ENCODE results near the gene ZNF804A. TPM values are rescaled to one million over a fixed set of nuclear protein-coding genes. Genes with fewer than 3 reads are reported as not detected.

The ZNF804A gene
- total RNA-seq, 2 experiments from 2014 or later: not detected

DNA sequence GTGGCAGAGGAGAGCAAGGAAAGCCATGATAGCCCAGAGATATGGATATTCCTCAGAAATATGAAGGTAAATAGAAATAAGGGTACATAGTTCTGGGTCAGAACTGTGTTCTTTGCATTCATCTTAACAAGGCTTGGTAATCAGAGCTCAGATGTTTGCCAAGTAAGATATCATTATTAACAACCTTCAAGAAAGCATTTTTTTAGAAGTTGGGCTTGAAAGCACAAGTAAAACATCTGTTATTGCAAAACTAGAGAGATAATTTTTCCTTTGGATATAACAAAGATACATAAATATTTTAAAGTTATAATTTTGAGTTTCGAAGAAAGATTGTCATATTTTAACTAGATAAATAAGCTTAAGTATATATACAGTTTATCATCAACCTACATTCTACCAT lies 171.4 kb downstream of the ZNF804A start:
- H3K27ac Mint-ChIP-seq: no peak overlapping the region
- H3K4me1 ChIP-seq (ENCODE audit: insufficient read depth, low read length): no peaks in the 10 kb centered on the region

DNA sequence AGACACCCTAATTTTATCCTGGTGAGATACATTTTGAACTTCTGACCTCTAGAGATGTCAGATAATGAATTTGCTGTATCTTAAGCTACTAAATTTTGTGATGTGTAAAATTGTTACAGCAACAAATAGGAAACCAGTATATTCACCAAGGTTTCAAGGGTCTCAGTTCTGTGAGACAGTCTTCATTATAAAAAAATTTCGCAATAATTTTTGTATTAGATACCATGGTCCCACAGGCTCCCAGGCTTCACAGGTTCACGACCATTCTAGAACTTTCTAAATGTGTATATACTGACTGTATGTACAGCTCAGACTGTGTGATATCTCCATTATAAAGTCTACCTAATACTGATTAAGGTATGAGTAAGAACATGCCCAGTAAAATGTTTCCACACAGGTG lies 181.4 kb downstream of the ZNF804A start:
- H3K9me3 ChIP-seq (ENCODE audit: control insufficient read depth in 1 of 2, insufficient read depth in 1 of 2, low read length in 2 of 2): no peaks in the 10 kb centered on the region
- H3K27me3 ChIP-seq (ENCODE audit: control insufficient read depth in 1 of 2, insufficient read depth in 2 of 2, low read length in 2 of 2): no peaks in the 10 kb centered on the region
- DNase-seq: no peak
- Mint-ChIP-seq H3K4me3 (no peak overlapping the region), H3K4me1 (ENCODE audit: low read depth) (no peaks in the 10 kb centered on the region), H3K27ac (no peak overlapping the region), H3K36me3 (ENCODE audit: low read depth) (no peaks in the 10 kb centered on the region), H3K27me3 (no peaks in the 10 kb centered on the region), H3K9me3 (peaks cover 10% of the 10 kb centered on the region)
- ChIA-PET POLR2A (no interaction called here), CTCF (no interaction called here)
- H3K4me3 ChIP-seq (ENCODE audit: low read length): no peak overlapping the region
- intact Hi-C loops (cut with DNase I, micrococcal nuclease): no loop called here
- TF ChIP-seq CTCF (IDR thresholded peaks at IDR 0.05): no peak
- no peaks in the 10 kb centered on the region for H3K4me1 ChIP-seq (ENCODE audit: insufficient read depth, low read length)
- H3K36me3 ChIP-seq (ENCODE audit: insufficient read depth, low read length): no peaks in the 10 kb centered on the region
- no peak overlapping the region for H3K27ac ChIP-seq (ENCODE audit: low read depth in 1 of 2, low read length in 2 of 2)
- no peak for ATAC-seq (ENCODE audit: poor library complexity)

More for the DNA sequence above, 171.4 kb downstream of the ZNF804A start:
- CTCF ChIA-PET: interaction anchor here (0.7 kb wide), 1 partner anchor 8 kb away, joined by 3 read pairs; no protein-coding TSS in a partner anchor
- H3K27me3 Mint-ChIP-seq: no peaks in the 10 kb centered on the region
- no peak for ATAC-seq (ENCODE audit: poor library complexity)
- H3K9me3 ChIP-seq (ENCODE audit: control insufficient read depth in 1 of 2, insufficient read depth in 1 of 2, low read length in 2 of 2): no peaks in the 10 kb centered on the region
- no peak for TF ChIP-seq CTCF (IDR thresholded peaks at IDR 0.05)
- H3K36me3 ChIP-seq (ENCODE audit: insufficient read depth, low read length): no peaks in the 10 kb centered on the region
- H3K27ac ChIP-seq (ENCODE audit: low read depth in 1 of 2, low read length in 2 of 2): no peak overlapping the region
- intact Hi-C loops (cut with DNase I, micrococcal nuclease): no loop called here
- no peaks in the 10 kb centered on the region for H3K27me3 ChIP-seq (ENCODE audit: control insufficient read depth in 1 of 2, insufficient read depth in 2 of 2, low read length in 2 of 2)
- H3K4me3 ChIP-seq (ENCODE audit: low read length): no peak overlapping the region
- POLR2A ChIA-PET: no interaction called here
- no peak for DNase-seq
- H3K4me1 Mint-ChIP-seq (ENCODE audit: low read depth): no peaks in the 10 kb centered on the region
- no peaks in the 10 kb centered on the region for H3K36me3 Mint-ChIP-seq (ENCODE audit: low read depth)
- H3K4me3 Mint-ChIP-seq: no peak overlapping the region
- no peaks in the 10 kb centered on the region for H3K9me3 Mint-ChIP-seq

- no peaks in the 10 kb centered on the region for H3K4me1 Mint-ChIP-seq (ENCODE audit: low read depth)
- no peak for ATAC-seq (ENCODE audit: poor library complexity)
Observed at GRCh38 chr2:184780384-184780783, 182.1 kb downstream of the ZNF804A start.

More at GRCh38 chr2:184780384-184780783, 182.1 kb downstream of the ZNF804A start:
- H3K36me3 Mint-ChIP-seq (ENCODE audit: low read depth): no peaks in the 10 kb centered on the region
- Histone ChIP-seq H3K27ac (ENCODE audit: low read depth in 1 of 2, low read length in 2 of 2) (no peak overlapping the region), H3K36me3 (ENCODE audit: insufficient read depth, low read length) (no peaks in the 10 kb centered on the region), H3K27me3 (ENCODE audit: control insufficient read depth in 1 of 2, insufficient read depth in 2 of 2, low read length in 2 of 2) (no peaks in the 10 kb centered on the region), H3K4me1 (ENCODE audit: insufficient read depth, low read length) (no peaks in the 10 kb centered on the region), H3K9me3 (ENCODE audit: control insufficient read depth in 1 of 2, insufficient read depth in 1 of 2, low read length in 2 of 2) (no peaks in the 10 kb centered on the region), H3K4me3 (ENCODE audit: low read length) (no peak overlapping the region)
- H3K4me3 Mint-ChIP-seq: no peak overlapping the region
- H3K9me3 Mint-ChIP-seq: peaks cover 10% of the 10 kb centered on the region
- no peak overlapping the region for H3K27ac Mint-ChIP-seq
- no peaks in the 10 kb centered on the region for H3K27me3 Mint-ChIP-seq
- no peak for TF ChIP-seq CTCF (IDR thresholded peaks at IDR 0.05)
- intact Hi-C loops (cut with DNase I, micrococcal nuclease): no loop called here
- DNase-seq: no peak
- CTCF ChIA-PET: no interaction called here
- POLR2A ChIA-PET: no interaction called here
